ENCODE data around the gene CBFA2T2.
A peak's percentile ranks its signal among the peaks of the same experiment; 100 is the strongest.

The CBFA2T2 gene

DNA sequence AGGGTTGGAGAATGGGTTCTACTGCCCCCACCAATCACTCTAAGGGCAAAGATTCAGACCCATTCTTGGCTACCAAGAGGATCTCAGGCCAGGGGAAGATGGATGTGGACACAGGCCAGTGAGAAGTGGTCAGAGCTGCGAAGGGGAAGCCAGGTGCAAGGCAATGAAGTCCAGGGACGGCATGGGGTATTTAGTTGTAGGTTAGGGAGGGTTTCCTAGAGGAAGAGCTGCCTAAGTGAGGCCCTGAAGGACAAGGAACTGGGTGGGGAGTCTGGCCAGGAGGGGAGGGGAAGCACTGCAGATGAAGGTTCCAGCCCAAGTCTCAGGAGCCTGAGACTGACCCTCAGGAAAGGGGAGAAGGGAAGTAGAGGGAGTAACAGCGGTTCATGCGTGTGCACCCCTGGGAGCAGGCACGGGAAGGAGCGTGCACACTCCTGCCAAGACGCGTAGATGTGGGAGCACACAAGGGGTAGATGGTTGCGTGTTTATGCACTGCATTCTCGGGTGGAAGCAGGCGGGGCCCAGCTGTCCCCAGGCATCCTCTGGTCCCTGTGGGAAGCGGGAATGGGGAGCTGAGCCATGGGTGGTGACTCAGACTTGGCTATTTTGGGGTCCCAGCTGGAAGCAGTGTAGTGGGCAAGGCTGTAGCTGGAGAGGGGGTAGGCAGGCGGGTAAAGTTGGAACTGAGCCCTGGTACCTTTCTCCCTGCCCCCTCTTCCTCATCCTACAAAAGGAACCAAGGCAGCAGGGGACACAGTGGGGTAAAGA is 180.2 kb downstream of the CBFA2T2 start:
- DNase-seq: no peak

GRCh38 chr20:33670715-33671499 is 181.0 kb downstream of the CBFA2T2 start:
- DNase-seq: no peak

DNA sequence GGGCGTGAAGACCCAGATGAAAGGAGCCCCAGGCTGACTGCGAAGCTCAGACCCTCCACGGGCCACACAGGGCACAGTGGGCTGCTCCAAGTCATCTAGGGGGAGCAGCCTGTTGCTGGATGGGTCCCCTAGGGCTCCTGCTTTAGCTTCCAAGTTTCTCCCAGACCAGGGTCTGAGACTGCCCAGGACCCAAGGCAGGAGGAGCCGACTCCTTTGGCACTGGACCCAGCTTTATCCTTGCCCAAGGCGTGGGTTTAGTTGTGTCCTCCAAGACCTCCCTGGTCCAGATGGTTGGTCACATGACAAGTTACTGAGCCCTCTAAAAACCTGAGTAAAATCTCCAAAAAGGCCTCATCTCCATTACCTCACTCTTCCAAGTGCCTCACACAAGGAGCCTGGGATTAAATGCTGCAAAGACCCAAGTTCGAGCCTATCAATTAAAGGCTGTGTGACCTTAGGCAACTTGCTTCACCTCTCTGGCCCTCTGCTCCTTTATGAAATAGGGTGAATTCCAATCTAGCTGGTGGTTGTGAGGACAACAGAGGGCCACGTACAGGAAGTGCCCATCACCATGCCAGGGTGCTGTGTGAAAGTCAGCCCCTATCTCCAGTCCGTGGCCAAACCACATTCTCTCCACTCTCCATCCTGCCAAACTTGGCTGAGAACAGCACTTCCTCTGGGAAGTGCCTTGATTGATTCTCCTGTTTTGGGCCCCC is 181.8 kb downstream of the CBFA2T2 start:
- DNase-seq: no peak

DNA sequence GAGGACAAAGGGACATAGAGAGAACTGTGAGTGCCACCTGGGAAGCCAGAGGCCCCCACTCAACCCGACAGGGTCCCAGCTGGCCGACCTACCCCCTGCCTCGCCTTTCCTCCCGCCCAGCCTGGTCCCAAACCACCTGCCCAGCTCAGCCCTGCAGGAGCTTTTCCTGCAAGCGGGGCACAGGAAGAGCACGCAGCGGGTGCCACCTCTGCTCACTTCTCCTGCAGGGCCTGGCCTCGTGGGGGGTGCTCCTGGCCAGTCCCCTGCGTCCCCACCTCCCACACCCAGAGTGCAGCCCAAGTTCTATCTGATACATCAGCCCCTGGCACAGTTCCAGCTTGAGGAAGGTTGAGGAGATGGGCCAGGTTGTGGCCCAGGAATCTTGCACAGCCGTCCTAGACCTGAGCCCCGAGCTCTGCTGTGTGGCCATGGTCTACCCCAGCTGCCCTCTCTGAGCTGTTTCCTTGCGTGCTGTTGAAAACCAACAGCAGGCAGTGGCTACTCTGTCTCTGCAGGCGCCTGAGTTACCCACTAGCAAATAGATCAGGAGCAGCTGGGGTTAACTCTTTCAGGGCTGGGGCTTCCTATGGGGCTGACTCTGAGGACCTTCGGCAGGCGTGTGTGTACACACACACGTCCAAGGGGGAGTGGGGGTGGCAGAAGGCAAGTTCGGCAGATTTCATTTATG is 182.7 kb downstream of the CBFA2T2 start:
- DNase-seq: no peak

GRCh38 chr20:33673114-33673409 is 183.2 kb downstream of the CBFA2T2 start:
- no peak for DNase-seq

- DNase-seq: no peak
Observed at GRCh38 chr20:33673410-33674293, 183.8 kb downstream of the CBFA2T2 start.

GRCh38 chr20:33674294-33675135 is 184.6 kb downstream of the CBFA2T2 start, which contains the start of gene NECAB3:
Gene NECAB3, minus strand, starts transcription at chr20:33674428. Its CDS starts 76 bp downstream, at chr20:33674352.
- DNase-seq: peak; percentile 42

DNA sequence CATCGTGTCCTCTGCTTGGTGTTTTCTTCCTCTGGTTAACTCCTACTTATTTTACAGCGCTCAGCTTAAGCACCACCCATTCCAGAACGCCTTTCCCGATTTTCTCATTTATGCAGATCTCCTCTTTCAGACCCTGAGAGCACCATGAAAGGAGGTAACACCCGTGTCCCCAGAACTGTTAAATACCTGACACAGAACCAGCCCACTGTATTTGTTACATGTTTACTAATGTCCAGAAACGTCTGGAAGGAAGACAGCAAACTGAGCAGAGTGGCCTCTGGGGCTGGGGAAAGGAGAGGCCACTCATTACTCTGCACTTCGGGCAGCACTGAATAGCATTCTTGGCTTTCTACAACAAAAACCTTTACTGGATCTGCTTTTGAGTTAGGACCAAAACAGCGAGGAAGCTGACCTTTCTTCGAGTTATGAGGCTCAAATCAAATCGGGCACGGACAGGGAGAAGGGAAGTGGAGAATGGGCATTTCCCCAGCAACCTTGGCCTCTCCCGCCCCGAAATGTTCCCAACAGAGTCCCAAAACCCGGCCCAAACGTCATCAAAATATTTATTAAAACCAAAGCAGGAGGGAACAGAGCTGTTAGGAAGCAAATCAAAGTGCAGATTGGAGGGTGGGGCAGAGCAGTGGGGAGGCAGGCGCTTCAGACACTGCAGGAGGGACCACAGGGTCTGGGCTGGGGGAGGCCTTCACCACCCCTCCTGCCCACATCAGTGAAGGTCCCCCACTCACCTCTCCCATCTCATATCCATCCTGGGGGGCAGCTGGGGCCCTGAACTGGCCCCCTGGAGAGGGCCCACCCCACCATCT is 185.5 kb downstream of the CBFA2T2 start:
- DNase-seq: no peak

DNA sequence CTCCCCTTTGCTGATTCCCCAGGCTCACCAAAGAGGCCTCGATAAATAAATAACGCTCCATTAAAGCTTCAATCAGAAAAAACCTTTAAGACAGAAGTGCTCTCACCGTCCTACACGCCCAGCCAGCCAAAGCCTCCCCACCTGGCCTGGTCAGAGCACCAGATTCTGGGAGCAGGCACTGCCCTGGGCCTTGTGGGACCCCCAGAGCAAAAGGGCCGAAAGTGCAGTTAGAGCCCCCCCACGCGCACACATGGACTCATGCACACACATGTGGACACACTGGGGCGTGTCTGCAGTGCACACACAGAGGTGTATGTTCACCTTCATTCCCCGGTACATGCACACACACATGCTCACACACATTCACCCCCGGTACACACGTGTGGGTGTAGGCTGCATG is 186.2 kb downstream of the CBFA2T2 start:
- DNase-seq: no peak

DNA sequence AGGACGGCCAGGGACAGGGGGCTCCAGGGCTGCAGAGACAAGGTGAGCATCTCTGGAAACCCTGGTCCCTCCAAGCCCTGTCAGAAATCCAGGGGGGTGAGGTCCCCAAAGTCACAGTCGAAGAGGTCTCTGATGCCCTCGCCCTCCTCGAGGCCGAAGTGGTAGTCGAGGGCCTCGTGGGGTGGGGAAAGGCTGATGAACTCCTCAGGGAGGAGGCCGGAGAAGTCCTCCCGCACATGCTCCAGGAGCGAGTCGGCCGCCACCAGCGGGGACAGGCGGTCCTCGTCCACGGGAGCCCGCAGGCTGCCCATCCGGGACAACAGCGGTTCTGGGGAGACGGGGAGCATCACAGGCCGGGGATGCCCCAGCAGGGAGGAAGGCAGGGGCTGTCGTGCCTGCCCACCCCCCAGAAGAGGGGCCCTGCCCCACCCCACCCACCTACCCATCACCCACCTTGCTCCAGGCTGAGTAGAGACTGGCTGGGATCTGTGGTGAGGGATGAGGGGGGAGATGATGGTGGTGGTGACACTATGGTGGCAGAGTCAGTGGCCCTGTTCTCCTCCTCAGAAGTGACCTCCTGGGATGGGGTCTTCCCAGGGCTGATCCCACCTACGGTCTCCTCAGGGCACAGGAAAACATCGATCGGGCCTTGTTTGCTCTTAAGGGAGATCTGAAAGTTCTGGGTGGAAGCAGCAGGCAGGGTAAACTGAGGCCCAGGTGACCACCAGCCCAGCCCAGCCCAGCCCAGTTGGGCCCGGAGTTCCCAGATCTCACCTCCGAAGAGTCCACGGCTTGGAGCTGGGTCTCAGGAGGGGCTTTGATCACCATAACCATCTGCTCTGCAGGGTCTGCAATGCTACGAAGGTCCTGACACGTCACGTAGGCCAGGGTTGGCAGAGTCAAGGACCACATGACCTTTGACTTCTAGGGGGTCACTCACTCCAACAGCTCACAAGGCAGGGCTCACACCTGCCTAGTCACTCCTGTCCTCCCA is 187.1 kb downstream of the CBFA2T2 start:
- no peak for DNase-seq

DNA sequence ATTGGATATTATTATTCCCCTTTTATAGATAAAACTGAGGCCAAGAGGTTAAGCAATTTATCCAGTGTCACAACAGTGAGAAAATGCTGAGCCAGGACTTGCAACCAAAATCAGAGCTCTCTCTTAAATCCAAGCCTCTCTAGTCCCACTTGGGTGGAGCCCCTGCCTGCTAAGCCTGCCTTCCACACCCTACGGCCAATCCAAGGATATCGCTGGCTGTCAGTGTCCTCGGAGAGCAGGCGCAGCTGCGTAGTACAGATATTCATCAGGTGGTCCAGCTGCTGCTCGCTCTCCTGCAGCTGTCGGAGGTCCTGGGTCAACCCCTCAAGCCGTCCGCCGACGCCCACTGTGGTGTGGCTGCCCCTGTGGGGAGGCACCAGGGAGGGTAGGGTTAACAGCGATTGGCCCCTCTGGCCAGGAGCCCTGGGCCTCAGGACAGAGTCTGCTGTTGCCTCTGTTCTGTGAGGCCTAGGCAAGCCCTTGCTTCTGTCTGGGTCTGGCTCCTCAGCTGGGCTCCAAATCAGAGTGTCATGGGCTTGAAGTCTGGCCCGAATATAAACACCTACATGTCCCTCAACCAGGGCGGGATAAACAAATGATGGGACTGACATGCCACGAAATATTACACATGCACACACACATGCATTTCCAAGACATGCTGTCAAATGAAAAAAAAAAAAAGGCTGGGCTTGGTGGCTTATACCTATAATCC is 188.3 kb downstream of the CBFA2T2 start:
- no peak for DNase-seq

- peak; percentile 59 for DNase-seq
Observed at GRCh38 chr20:33679758-33680485, 190.0 kb downstream of the CBFA2T2 start.

DNA sequence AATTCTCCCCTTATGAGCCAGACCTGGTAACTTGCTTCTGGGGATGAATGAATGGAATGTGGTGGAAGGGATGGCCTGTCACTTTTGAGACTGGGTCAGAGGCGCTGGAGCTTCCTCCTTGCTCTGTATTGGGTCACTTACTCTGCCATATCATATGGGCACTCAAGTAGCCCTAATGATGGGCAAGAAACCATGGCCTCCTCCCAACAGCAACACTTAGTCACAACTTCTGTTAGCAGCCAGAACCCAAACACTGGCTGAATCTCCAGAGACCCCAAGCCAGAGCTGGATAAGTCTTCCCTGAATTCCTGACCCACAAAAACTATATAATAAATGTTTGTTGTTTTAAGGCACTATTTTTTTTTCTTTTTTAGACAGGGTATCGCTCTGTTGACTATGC is 190.8 kb downstream of the CBFA2T2 start:
- DNase-seq: no peak

DNA sequence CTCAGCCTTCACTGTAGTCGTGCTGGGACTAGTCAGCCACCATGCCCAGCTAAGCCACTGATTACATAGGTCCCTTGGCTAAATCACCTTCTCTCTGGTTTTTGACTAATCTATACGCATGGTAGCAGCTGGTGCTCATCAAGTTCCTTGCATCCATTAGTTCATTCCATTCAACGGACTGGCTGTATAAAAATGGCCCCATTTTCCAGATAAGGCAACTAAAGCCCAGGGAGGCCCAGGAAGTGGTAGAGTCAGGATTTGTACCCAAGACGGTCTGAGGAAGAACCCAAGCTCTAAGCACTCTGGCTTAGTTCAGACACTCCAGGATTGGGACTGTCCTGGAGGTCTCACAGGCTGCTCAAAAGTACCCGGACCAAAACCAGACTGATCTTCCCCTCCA is 191.4 kb downstream of the CBFA2T2 start:
- DNase-seq: no peak

GRCh38 chr20:33681728-33682353 is 191.9 kb downstream of the CBFA2T2 start:
- DNase-seq: no peak

DNA sequence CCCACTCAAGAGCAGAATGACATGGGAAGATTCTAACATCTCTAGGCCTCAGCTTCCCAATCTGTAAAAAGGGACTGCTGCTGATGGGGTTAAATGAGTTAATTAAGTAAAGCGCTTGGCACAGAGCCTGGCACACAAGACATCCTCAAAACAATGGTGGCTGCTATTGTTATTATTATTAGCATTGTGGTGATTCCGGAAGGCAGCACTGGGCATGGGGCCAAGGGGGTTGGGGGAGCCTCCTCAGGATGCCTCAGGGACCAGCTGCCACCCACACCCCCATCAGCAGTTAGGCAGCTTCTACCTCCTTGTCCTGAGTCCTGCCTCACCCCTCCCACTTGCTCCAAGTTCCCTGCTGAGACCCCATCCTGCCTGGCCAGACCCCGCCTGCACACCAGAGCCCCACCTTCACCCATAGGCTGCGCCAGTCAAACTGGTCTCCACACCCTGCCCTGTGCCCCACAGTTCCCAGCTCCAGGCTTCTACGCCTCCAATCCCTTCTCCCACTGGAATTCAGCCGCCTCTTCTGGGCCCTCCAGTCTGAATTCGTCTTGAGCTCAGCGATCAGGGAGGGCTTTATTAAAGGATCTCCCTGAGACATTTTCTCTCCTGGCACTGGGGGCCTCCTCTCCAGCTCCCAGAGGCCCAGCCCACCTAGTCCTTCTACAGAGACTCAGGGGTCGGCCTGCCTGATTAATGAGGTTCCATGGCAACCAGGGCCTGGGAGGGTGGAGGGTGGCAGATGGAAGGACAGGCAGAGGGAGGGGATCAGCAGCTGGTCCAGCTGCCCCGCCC is 194.8 kb downstream of the CBFA2T2 start:
- no peak for DNase-seq

All from CD4-positive, alpha-beta T cell treated with Interleukin-4 for 4 hours (primary cell).